H1 (cell line): ENCODE measurements around the gene COQ10B. TPM values are rescaled to one million over a fixed set of nuclear protein-coding genes. Genes with fewer than 3 reads are reported as not detected.

ENCODE experiments used
- CTCF ChIA-PET: fragments of 300-600 bp; sonication (Branson Sonifier 250); formaldehyde crosslinking; loops from one replicate; lab custom pipeline; 2021; ENCODE audit not compliant: partially characterized antibody; lab: Charles Lee
- POLR2A ChIA-PET: fragments of 300-600 bp; sonication (Branson Sonifier 250); formaldehyde crosslinking; loops from one replicate; lab custom pipeline; 2021; ENCODE audit warnings: inconsistent platforms; ENCODE audit not compliant: partially characterized antibody; lab: Charles Lee
- DNase-seq, 2 experiments: peaks; one replicate each; pipeline versions ENCODE4 v3.0.0 to v3.0.0-alpha.2; 2010 to 2022; ENCODE audit warnings: low spot score in 2 of 2, low read depth in 1 of 2, mixed read lengths in 1 of 2
- FAIRE-seq: peaks from 2 replicates; lab custom pipeline; 2011; peaks lifted over from hg19 to GRCh38; lab: Jason Lieb, UNC
- H2AFZ ChIP-seq: 2 replicates; pipeline ENCODE4 v1.8.1; 2012; ENCODE audit warnings: low read length, inconsistent platforms
- H2AK5ac ChIP-seq: 2 replicates; pipeline ENCODE4 v1.6.1; 2013; ENCODE audit warnings: low read depth, low read length
- H2BK120ac ChIP-seq: replicated peaks from 2 replicates; pipeline ENCODE3; 2013; ENCODE audit warnings: low read depth, low read length, inconsistent platforms
- H2BK12ac ChIP-seq: 2 replicates; pipeline ENCODE4 v1.6.1; 2013; ENCODE audit warnings: low read depth, low read length
- H2BK15ac ChIP-seq: 2 replicates; pipeline ENCODE4 v1.6.1; 2013; ENCODE audit warnings: low read length
- H2BK20ac ChIP-seq: 2 replicates; pipeline ENCODE4 v1.6.1; 2013; ENCODE audit warnings: low read length
- H2BK5ac ChIP-seq: 2 replicates; pipeline ENCODE4 v1.6.1; 2013; ENCODE audit warnings: low read depth, low read length
- H3K14ac ChIP-seq: 2 replicates; pipeline ENCODE4 v1.6.1; 2013; ENCODE audit warnings: inconsistent platforms; ENCODE audit not compliant: insufficient read length
- H3K18ac ChIP-seq: 2 replicates; pipeline ENCODE4 v1.6.1; 2013; ENCODE audit warnings: low read length; ENCODE audit errors: extremely low read depth
- H3K23ac ChIP-seq: 2 replicates; pipeline ENCODE4 v1.6.1; 2013; ENCODE audit warnings: inconsistent platforms; ENCODE audit not compliant: insufficient read length
- H3K23me2 ChIP-seq: 2 replicates; pipeline ENCODE4 v1.6.1; 2013; ENCODE audit warnings: low read depth, low read length
- H3K27ac ChIP-seq: 2 replicates; pipeline ENCODE4 v1.6.1; 2011; ENCODE audit warnings: low read depth, low read length, inconsistent platforms
- H3K27me3 ChIP-seq, 4 experiments: replicated peaks in 1 of 4; 1 replicate in 1 of 4; 2 replicates in 3 of 4; pipeline versions ENCODE4 v1.6.1 to v1.8.1; 2011 to 2013; ENCODE audit warnings: low read length in 3 of 4, mild to moderate bottlenecking in 3 of 4, inconsistent platforms in 2 of 4, mixed read lengths in 2 of 4, moderate library complexity in 1 of 4; ENCODE audit not compliant: control insufficient read depth in 3 of 4, insufficient read depth in 3 of 4; ENCODE audit errors: extremely low read depth in 1 of 4
- H3K36me3 ChIP-seq, 4 experiments: 2 replicates each; pipeline versions ENCODE4 v1.6.1 to v1.8.1; 2011 to 2013; ENCODE audit warnings: mild to moderate bottlenecking in 4 of 4, low read length in 3 of 4, moderate library complexity in 2 of 4, control low read depth in 1 of 4, inconsistent platforms in 1 of 4; ENCODE audit not compliant: insufficient read depth in 4 of 4, control insufficient read depth in 2 of 4
- H3K4ac ChIP-seq: replicated peaks from 2 replicates; pipeline ENCODE3; 2013; ENCODE audit warnings: low read length, low read depth, mixed read lengths, inconsistent platforms; ENCODE audit not compliant: insufficient read length
- H3K4me1 ChIP-seq, 4 experiments: replicated peaks in 1 of 4; 1 replicate in 1 of 4; 2 replicates in 3 of 4; pipeline versions ENCODE4 v1.6.1 to v1.8.1; 2011 to 2013; ENCODE audit warnings: low read length in 3 of 4, inconsistent platforms in 2 of 4, mixed read lengths in 1 of 4; ENCODE audit not compliant: insufficient read depth in 4 of 4, control insufficient read depth in 3 of 4
- H3K4me2 ChIP-seq, 2 experiments: 2 replicates each; pipeline versions ENCODE4 v1.6.1 to v1.8.1; 2011 to 2013; ENCODE audit warnings: low read depth in 2 of 2, low read length in 2 of 2, control low read depth in 1 of 2, inconsistent platforms in 1 of 2, mild to moderate bottlenecking in 1 of 2; ENCODE audit not compliant: insufficient read depth in 1 of 2
- H3K4me3 ChIP-seq, 4 experiments: fragments of 200-600, 300-600 bp in 1 of 4; sonication (generic), shearing (Covaris generic), sonication (Bioruptor Twin) in 1 of 4; 2 replicates each; pipeline versions ENCODE4 v1.5.1 to v1.8.1; 2011 to 2016; ENCODE audit warnings: low read length in 4 of 4, low read depth in 3 of 4, control low read depth in 2 of 4, inconsistent platforms in 2 of 4, mild to moderate bottlenecking in 2 of 4, mixed read lengths in 1 of 4, moderate library complexity in 1 of 4; ENCODE audit not compliant: insufficient read depth in 2 of 4; ENCODE audit errors: extremely low read depth in 1 of 4
- H3K56ac ChIP-seq: replicated peaks from 2 replicates; pipeline ENCODE3; 2013; ENCODE audit warnings: low read depth, mild to moderate bottlenecking, mixed read lengths, low read length, inconsistent platforms; ENCODE audit not compliant: insufficient read length
- H3K79me1 ChIP-seq: 2 replicates; pipeline ENCODE4 v1.6.1; 2013; ENCODE audit warnings: low read depth, low read length, control low read depth
- H3K79me2 ChIP-seq, 2 experiments: 2 replicates each; pipeline versions ENCODE4 v1.6.1 to v1.8.1; 2012 to 2013; ENCODE audit warnings: low read length in 2 of 2, mild to moderate bottlenecking in 2 of 2, inconsistent platforms in 1 of 2; ENCODE audit not compliant: insufficient read depth in 2 of 2, control insufficient read depth in 1 of 2
- H3K9ac ChIP-seq, 4 experiments: replicated peaks in 1 of 4; 1 replicate in 1 of 4; 2 replicates in 3 of 4; pipeline versions ENCODE4 v1.6.1 to v1.8.1; 2011 to 2013; ENCODE audit warnings: low read depth in 3 of 4, low read length in 3 of 4, control low read depth in 2 of 4, mild to moderate bottlenecking in 2 of 4, moderate library complexity in 2 of 4, inconsistent platforms in 1 of 4; ENCODE audit errors: extremely low read depth in 1 of 4
- H3K9me3 ChIP-seq, 2 experiments: 2 replicates each; pipeline versions ENCODE4 v1.6.1 to v1.8.1; 2012 to 2013; ENCODE audit warnings: mild to moderate bottlenecking in 2 of 2, moderate library complexity in 2 of 2, control low read depth in 1 of 2, inconsistent platforms in 1 of 2, low read depth in 1 of 2, low read length in 1 of 2, mixed read lengths in 1 of 2; ENCODE audit not compliant: insufficient read depth in 2 of 2
- H4K20me1 ChIP-seq, 2 experiments: replicated peaks in 1 of 2; 2 replicates each; pipeline versions ENCODE3 to v1.8.1; 2011 to 2013; ENCODE audit warnings: inconsistent platforms in 2 of 2, low read length in 2 of 2, mild to moderate bottlenecking in 1 of 2; ENCODE audit not compliant: insufficient read depth in 2 of 2, control insufficient read depth in 1 of 2
- H4K5ac ChIP-seq: 2 replicates; pipeline ENCODE4 v1.6.1; 2013; ENCODE audit warnings: low read length, low read depth, mixed read lengths, inconsistent platforms; ENCODE audit not compliant: insufficient read length
- H4K8ac ChIP-seq: 2 replicates; pipeline ENCODE4 v1.8.0; 2013; ENCODE audit warnings: mild to moderate bottlenecking, moderate library complexity, low read length, inconsistent platforms; ENCODE audit not compliant: insufficient read depth; ENCODE audit errors: extremely low read depth
- H4K91ac ChIP-seq: replicated peaks from 2 replicates; pipeline ENCODE3; 2013; ENCODE audit warnings: low read length, mixed read lengths, inconsistent platforms; ENCODE audit not compliant: insufficient read length
- HDAC6 ChIP-seq: IDR thresholded peaks from one replicate; pipeline ENCODE4 v1.7.1; 2012; ENCODE audit warnings: low read depth, mild to moderate bottlenecking, inconsistent platforms, low read length, moderate library complexity
- JUND ChIP-seq: IDR thresholded peaks from 2 replicates; pipeline ENCODE4 v1.6.1; 2011; ENCODE audit warnings: mild to moderate bottlenecking, improper control_type of control experiment, low read length
- MAFK ChIP-seq: IDR thresholded peaks from 2 replicates; pipeline ENCODE4 v1.6.1; 2012; ENCODE audit warnings: low read depth, mild to moderate bottlenecking, improper control_type of control experiment, low read length
- RNF2 ChIP-seq: fragments of 200-900, 300-1000 bp; sonication (generic); IDR thresholded peaks from 2 replicates; pipeline ENCODE4 v1.7.1; 2016; ENCODE audit warnings: borderline replicate concordance, low read depth, mild to moderate bottlenecking, antibody characterized with exemption, low read length; ENCODE audit not compliant: poor library complexity, severe bottlenecking; ENCODE audit errors: missing control alignments
- SIN3A ChIP-seq, 2 experiments: IDR thresholded peaks in 1 of 2; conservative IDR thresholded peaks in 1 of 2; 2 replicates each; pipeline ENCODE4 v1.6.1; 2011 to 2012; ENCODE audit warnings: low read length in 2 of 2, improper control_type of control experiment in 1 of 2, low read depth in 1 of 2, mild to moderate bottlenecking in 1 of 2
- TEAD4 ChIP-seq: IDR thresholded peaks from 2 replicates; pipeline ENCODE4 v1.6.1; 2012; ENCODE audit warnings: low read depth, low read length, inconsistent platforms, mixed read lengths
- WGBS, 2 experiments: shearing (Covaris generic) in 1 of 2; methylation state at CpG; one replicate each; pipeline versions ENCODE4 v1.1.6 to v1.1.7; 2013 to 2015; ENCODE audit warnings: low lambda C conversion rate in 2 of 2, mixed read lengths in 2 of 2, inconsistent platforms in 1 of 2, low coverage in 1 of 2, missing lambda C conversion rate in 1 of 2; ENCODE audit not compliant: insufficient replicate concordance in 2 of 2, insufficient coverage in 1 of 2, insufficient read length in 1 of 2; ENCODE audit errors: extremely low coverage in 1 of 2, missing lambda C conversion rate in 1 of 2; 5-methylcytosine and 5-hydroxymethylcytosine counted together
- polyA plus RNA-seq, 7 experiments: library from polyadenylated mRNA; depleted of rRNA in 3 of 7; stranded (reverse) in 5 of 7; unstranded in 2 of 7; fragments of >200 nt in 5 of 7; fragments of 200-250 nt in 2 of 7; gene quantifications; 1 replicate in 5 of 7; 2 replicates in 1 of 7; 4 replicates in 1 of 7; pipeline versions ENCODE4 v1.2.1 to v1.2.3, GENCODE V29; 2011 to 2013; ENCODE audit warnings: missing spikeins in 2 of 7, mixed read lengths in 2 of 7
- total RNA-seq: library from RNA; stranded (reverse); fragmentation: NEBNext Ultra II Directional; extraction: Animal tissue kit (Norgen Biotek cat#: 25700); gene quantifications from 2 replicates; pipeline ENCODE4 v1.2.1, GENCODE V29; 2021

COQ10B gene
- total and polyA plus RNA-seq, 2 of the 8 experiments (the other 6 are each of a cell fraction or from before 2014, with no cell fraction given) = 1.9 to 17.3 TPM

GRCh38 chr2:197506658-197507057 lies 53.3 kb downstream of the COQ10B start:
- no peak for TF ChIP-seq MAFK
- TF ChIP-seq RNF2 = no peak
- TF ChIP-seq SIN3A (conservative IDR thresholded peaks at IDR 0.05 in 1 of 2, IDR thresholded peaks at IDR 0.05 in 1 of 2; ENCODE audit: low read depth in 1 of 2, low read length in 2 of 2) = no peak
- no peak for TF ChIP-seq HDAC6
- no peak for TF ChIP-seq JUND
- no peak for TF ChIP-seq TEAD4
- H3K9me3 ChIP-seq = no peaks in the 10 kb centered on the region
- no peaks in the 10 kb centered on the region for H3K27me3 ChIP-seq
- no peak overlapping the region for H3K9ac ChIP-seq
- H3K36me3 ChIP-seq = peaks cover 6 to 36% (median 16%) of the 10 kb centered on the region in 4 experiments; a peak in 7 of 8 replicates
- H4K91ac ChIP-seq = no peak overlapping the region
- no peak overlapping the region for H2AK5ac ChIP-seq
- H2BK120ac ChIP-seq = no peak overlapping the region
- peaks cover 7 to 31% of the 10 kb centered on the region in 2 experiments for H3K79me2 ChIP-seq
- H2BK12ac ChIP-seq = no peak overlapping the region
- no peak overlapping the region for H3K27ac ChIP-seq
- no peaks in the 10 kb centered on the region for H3K79me1 ChIP-seq
- H2BK15ac ChIP-seq = no peak overlapping the region
- H2BK20ac ChIP-seq = no peak overlapping the region
- WGBS, 2 experiments = 96% methylated on average over 5 of the region's 5 CpGs; no CpG with 5 or more reads in 1 of the 2 experiments
- no peak overlapping the region for H3K18ac ChIP-seq
- H2BK5ac ChIP-seq = no peak overlapping the region
- peaks cover 0 to 4% of the 10 kb centered on the region in 2 experiments for H4K20me1 ChIP-seq
- no peak overlapping the region for H3K14ac ChIP-seq
- no peak overlapping the region for H2AFZ ChIP-seq
- no peak overlapping the region for H3K4me3 ChIP-seq
- H3K23ac ChIP-seq = no peak overlapping the region
- DNase-seq (no peak), FAIRE-seq (no peak)
- H4K8ac ChIP-seq = no peak overlapping the region
- POLR2A ChIA-PET = interaction anchor here (1.0 to 15.2 kb wide), 4 partner anchors 9 to 38 kb away, joined by 3 to 270 read pairs (median 38); partner anchors contain the start of genes HSPD1, HSPE1 and MOB4
- CTCF ChIA-PET = interaction anchor here (0.6 to 0.9 kb wide), 2 partner anchors 69 to 146 kb away, joined by 3 to 5 read pairs; no protein-coding TSS in a partner anchor
- no peak overlapping the region for H4K5ac ChIP-seq
- peaks cover 0 to 3% (median under 1%) of the 10 kb centered on the region in 4 experiments; a peak in 4 of 7 replicates for H3K4me1 ChIP-seq
- no peaks in the 10 kb centered on the region for H3K23me2 ChIP-seq
- no peak overlapping the region for H3K4me2 ChIP-seq
- no peak overlapping the region for H3K56ac ChIP-seq
- H3K4ac ChIP-seq = no peak overlapping the region
